ENCODE measurements around the gene ROMO1.
A peak's percentile ranks its signal among the peaks of the same experiment; 100 is the strongest.
"Not testable (repeated sequence)": the region's sequence is repeated elsewhere in the genome, so short reads cannot be mapped to it uniquely, and the experiment has no call there.

ROMO1 gene

DNA sequence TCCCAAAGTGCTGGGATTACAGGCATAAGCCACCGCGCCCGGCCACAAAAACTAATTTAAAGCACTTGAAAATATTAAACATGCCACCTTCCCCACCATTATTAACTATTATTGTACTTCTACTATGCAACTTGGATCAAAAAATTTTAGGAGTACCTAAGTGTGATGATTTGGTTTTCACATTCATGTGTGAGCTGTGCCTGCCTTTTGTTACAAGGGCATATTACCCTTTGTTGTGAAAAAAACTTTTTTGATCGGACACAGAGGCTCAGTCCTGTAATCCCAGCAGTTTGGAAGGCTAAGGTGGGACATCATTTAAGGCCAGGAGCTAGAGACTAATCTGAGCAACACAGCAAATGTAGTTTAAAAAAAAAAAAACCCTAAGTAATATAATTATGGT lies 17.1 kb downstream of the ROMO1 start:
- H3K4me3 ChIP-seq (ENCODE audit: low read length) = no peak overlapping the region
- peaks cover 32% of the 10 kb centered on the region for H3K4me1 ChIP-seq (ENCODE audit: control insufficient read depth, insufficient read depth, low read length)
- H3K36me3 ChIP-seq (ENCODE audit: control insufficient read depth, insufficient read depth, low read length, severe bottlenecking) = peaks cover 98% of the 10 kb centered on the region
- no peak overlapping the region for H3K9ac ChIP-seq (ENCODE audit: low read length)
- no peaks in the 10 kb centered on the region for H3K9me3 ChIP-seq (ENCODE audit: control insufficient read depth, low read length)
- DNase-seq (ENCODE audit: low read depth) = no peak
- no peaks in the 10 kb centered on the region for H3K27me3 ChIP-seq (replicated peaks; ENCODE audit: control insufficient read depth, insufficient read depth, low read length)

DNA sequence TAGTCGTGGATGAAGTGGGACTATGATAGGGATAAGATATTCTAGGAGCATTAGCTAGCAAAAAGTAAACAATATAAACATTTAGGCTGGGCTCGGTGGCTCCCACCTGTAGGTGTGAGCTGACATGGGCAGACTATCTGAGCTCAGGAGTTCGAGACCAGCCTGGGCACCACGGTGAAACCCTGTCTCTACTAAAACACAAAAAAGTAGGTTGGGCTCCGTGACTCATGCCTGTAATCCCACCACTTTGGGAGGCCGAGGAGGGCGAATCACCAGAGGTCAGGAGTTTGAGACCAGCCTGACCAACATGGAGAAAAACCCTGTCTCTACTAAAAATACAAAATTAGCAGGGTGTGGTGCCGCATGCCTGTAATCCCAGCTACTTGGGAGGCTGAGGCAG lies 19.1 kb downstream of the ROMO1 start:
- H3K9ac ChIP-seq (ENCODE audit: low read length); H3K4me3 ChIP-seq (ENCODE audit: low read length); H3K27me3 ChIP-seq (replicated peaks; ENCODE audit: control insufficient read depth, insufficient read depth, low read length); H3K9me3 ChIP-seq (ENCODE audit: control insufficient read depth, low read length): not testable (repeated sequence)
- Histone ChIP-seq H3K36me3 (ENCODE audit: control insufficient read depth, insufficient read depth, low read length, severe bottlenecking) (peaks cover 100% of the 10 kb centered on the region), H3K4me1 (ENCODE audit: control insufficient read depth, insufficient read depth, low read length) (peaks cover 25% of the 10 kb centered on the region)
- peak; percentile 27 for DNase-seq (ENCODE audit: low read depth)

DNA sequence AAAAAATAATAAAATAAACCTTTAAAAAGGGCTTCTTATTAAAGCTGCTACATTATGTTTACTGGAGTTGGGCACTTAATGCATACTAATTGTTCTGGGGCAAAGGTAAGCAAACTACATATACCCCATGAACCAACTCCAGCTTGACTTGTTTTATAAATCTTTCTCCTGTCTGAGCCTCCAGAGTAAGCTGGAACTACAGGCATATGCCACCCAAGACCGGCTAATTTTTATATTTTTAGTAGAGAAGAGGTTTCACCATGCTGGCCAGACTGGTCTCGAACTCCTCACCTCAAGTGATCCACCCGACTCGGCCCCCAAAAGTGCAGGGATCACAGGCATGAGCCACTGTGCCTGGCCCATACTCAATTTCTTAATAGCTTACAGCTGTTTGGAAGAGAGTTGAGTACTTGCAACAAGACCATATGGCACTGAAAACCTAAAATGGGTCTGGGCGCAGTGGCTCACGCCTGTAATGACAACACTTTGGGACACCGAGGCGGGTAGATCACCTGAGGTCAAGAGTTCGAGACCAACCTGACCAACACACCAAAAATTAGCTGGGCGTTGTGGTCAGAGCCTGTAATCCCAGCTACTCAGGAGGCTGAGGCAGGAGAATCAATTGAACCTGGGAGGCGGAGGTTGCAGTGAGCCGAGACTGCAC lies 19.9 kb downstream of the ROMO1 start:
- no peaks in the 10 kb centered on the region for H3K27me3 ChIP-seq (replicated peaks; ENCODE audit: control insufficient read depth, insufficient read depth, low read length)
- peaks cover 25% of the 10 kb centered on the region for H3K4me1 ChIP-seq (ENCODE audit: control insufficient read depth, insufficient read depth, low read length)
- H3K9ac ChIP-seq (ENCODE audit: low read length) = no peak overlapping the region
- no peak overlapping the region for H3K4me3 ChIP-seq (ENCODE audit: low read length)
- H3K9me3 ChIP-seq (ENCODE audit: control insufficient read depth, low read length) = no peaks in the 10 kb centered on the region
- H3K36me3 ChIP-seq (ENCODE audit: control insufficient read depth, insufficient read depth, low read length, severe bottlenecking) = peaks cover 100% of the 10 kb centered on the region
- DNase-seq (ENCODE audit: low read depth) = peak; percentile 35

DNA sequence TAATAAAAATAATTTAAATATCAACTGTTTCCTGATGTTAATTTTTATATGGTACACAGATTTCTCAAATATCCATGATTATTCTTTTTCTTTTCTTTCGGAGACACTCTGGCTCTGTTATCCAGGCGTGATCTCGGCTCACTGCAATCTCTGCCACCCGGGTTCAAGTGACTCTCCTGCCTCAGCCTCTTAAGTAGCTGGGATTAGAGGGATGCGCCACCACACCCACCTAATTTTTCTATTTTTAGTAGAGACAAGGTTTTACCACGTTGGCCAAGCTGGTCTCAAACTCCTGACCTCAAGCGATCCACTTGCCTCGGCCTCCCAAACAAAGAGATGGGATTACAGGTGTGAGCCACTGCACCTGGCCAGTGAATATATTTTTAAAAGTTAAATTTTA lies 20.5 kb downstream of the ROMO1 start:
- H3K4me3 ChIP-seq (ENCODE audit: low read length) = no peak overlapping the region
- no peak overlapping the region for H3K9ac ChIP-seq (ENCODE audit: low read length)
- H3K9me3 ChIP-seq (ENCODE audit: control insufficient read depth, low read length) = no peaks in the 10 kb centered on the region
- H3K36me3 ChIP-seq (ENCODE audit: control insufficient read depth, insufficient read depth, low read length, severe bottlenecking) = peaks cover 100% of the 10 kb centered on the region
- peaks cover 25% of the 10 kb centered on the region for H3K4me1 ChIP-seq (ENCODE audit: control insufficient read depth, insufficient read depth, low read length)
- DNase-seq (ENCODE audit: low read depth) = no peak
- H3K27me3 ChIP-seq (replicated peaks; ENCODE audit: control insufficient read depth, insufficient read depth, low read length) = no peaks in the 10 kb centered on the region

DNA sequence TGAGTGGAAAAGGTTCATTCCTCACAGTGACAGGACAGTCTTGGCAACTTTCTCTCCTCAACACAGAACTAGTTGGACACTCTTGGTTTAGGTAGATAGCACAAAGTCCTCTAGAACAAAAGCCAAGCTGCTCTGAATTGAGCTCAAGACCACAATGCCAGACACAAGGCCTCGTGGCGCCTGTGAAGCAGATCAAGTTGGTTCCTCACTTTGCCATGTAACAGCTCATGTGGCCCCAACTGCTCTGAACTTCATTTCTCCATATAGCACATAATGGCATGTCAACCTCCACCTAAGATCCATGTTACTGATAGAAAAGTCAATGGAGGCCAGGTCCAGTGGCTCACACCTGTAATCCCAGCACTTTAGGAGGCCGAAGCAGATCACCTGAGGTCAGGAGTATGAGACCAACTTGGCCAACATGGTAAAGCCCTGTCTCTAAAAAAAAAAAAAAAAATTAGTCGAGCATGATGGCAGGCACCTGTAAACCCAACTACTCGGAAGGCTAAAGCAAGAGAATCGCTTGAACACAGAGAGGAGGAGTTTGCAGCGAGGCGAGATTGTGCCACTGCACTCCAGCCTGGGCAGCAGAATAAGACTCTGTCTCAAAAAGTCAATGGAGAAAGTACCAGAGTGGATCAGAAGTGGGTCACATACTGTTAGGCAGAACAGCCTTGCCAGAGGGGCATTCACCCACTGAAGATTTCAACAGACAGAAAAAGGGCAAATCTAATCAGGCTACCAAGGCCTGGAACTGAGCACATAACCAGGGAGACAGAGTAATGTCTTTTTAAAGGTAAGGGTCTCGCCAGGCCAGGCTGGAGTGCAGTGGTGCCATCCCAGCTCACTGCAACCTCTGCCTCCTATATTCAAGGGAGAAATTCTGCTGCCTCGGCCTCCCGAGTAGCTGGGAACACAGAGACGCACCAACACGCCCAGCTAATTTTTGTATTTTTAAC lies 21.2 kb downstream of the ROMO1 start:
- no peak for DNase-seq (ENCODE audit: low read depth)
- Histone ChIP-seq H3K36me3 (ENCODE audit: control insufficient read depth, insufficient read depth, low read length, severe bottlenecking) (peaks cover 100% of the 10 kb centered on the region), H3K9me3 (ENCODE audit: control insufficient read depth, low read length) (no peaks in the 10 kb centered on the region), H3K9ac (ENCODE audit: low read length) (no peak overlapping the region), H3K4me3 (ENCODE audit: low read length) (no peak overlapping the region), H3K4me1 (ENCODE audit: control insufficient read depth, insufficient read depth, low read length) (peaks cover 25% of the 10 kb centered on the region), H3K27me3 (replicated peaks; ENCODE audit: control insufficient read depth, insufficient read depth, low read length) (no peaks in the 10 kb centered on the region)

DNA sequence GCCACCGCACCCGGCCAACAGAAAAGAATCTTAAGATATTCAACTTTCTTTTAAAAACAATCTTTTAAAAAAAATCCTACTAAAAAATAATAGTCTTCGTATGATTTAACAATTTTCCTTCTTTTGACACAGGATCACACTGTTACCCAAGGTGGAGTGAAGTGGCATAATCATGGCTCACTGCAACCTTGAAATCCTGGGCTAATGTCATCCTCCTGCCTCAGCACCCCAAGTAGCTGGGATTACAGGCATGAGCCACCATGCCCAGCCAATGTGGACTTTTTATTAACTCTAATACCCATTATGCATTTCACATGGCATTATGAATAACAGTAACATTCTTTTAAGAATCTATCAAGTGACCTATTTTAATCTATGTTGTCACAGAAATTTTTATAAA lies 22.0 kb downstream of the ROMO1 start:
- Histone ChIP-seq H3K4me3 (ENCODE audit: low read length) (no peak overlapping the region), H3K9me3 (ENCODE audit: control insufficient read depth, low read length) (no peaks in the 10 kb centered on the region), H3K36me3 (ENCODE audit: control insufficient read depth, insufficient read depth, low read length, severe bottlenecking) (peaks cover 99% of the 10 kb centered on the region), H3K9ac (ENCODE audit: low read length) (no peak overlapping the region), H3K27me3 (replicated peaks; ENCODE audit: control insufficient read depth, insufficient read depth, low read length) (no peaks in the 10 kb centered on the region), H3K4me1 (ENCODE audit: control insufficient read depth, insufficient read depth, low read length) (peaks cover 25% of the 10 kb centered on the region)
- DNase-seq (ENCODE audit: low read depth) = no peak

DNA sequence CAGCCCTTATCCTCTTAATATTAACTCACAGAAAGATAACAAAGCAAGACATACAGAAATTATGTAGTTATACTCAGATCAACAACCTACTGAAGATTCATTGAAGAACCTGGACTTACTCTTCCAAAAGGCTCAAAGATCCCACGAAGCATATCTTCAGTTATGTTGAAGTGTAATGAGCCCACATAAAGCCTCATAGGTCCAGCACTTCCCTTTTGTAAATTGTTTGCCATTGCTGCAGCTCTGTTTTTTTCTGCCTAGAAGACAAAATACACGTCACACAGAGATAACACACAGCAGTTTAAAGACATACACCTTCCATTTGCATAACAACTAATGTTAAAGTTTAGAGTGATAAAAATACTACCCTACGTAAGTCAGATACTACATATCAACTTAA lies 22.4 kb downstream of the ROMO1 start:
- DNase-seq (ENCODE audit: low read depth) = no peak
- Histone ChIP-seq H3K4me1 (ENCODE audit: control insufficient read depth, insufficient read depth, low read length) (peaks cover 25% of the 10 kb centered on the region), H3K27me3 (replicated peaks; ENCODE audit: control insufficient read depth, insufficient read depth, low read length) (no peaks in the 10 kb centered on the region), H3K9me3 (ENCODE audit: control insufficient read depth, low read length) (no peaks in the 10 kb centered on the region), H3K36me3 (ENCODE audit: control insufficient read depth, insufficient read depth, low read length, severe bottlenecking) (peaks cover 99% of the 10 kb centered on the region), H3K9ac (ENCODE audit: low read length) (no peak overlapping the region), H3K4me3 (ENCODE audit: low read length) (no peak overlapping the region)

DNA sequence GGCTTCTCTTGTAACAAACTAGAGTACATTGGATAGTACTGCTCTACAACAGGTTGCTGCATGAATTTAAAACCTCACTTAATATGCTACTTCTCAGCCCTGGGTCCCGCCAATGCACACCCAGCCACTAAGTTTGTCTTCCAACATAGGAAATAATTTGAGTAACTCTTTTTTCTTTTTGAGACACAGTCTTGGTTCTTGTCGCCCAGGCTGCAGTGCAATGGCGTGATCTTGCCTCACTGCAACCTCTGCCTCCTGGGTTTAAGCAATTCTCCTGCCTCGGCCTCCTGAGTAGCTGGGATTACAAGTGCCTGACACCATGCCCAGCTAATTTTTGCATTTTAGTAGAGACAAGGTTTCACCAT lies 24.1 kb downstream of the ROMO1 start:
- H3K9ac ChIP-seq (ENCODE audit: low read length); H3K9me3 ChIP-seq (ENCODE audit: control insufficient read depth, low read length); H3K27me3 ChIP-seq (replicated peaks; ENCODE audit: control insufficient read depth, insufficient read depth, low read length); DNase-seq (ENCODE audit: low read depth); H3K4me3 ChIP-seq (ENCODE audit: low read length): not testable (repeated sequence)
- peaks cover 98% of the 10 kb centered on the region for H3K36me3 ChIP-seq (ENCODE audit: control insufficient read depth, insufficient read depth, low read length, severe bottlenecking)
- peaks cover 19% of the 10 kb centered on the region for H3K4me1 ChIP-seq (ENCODE audit: control insufficient read depth, insufficient read depth, low read length)

DNA sequence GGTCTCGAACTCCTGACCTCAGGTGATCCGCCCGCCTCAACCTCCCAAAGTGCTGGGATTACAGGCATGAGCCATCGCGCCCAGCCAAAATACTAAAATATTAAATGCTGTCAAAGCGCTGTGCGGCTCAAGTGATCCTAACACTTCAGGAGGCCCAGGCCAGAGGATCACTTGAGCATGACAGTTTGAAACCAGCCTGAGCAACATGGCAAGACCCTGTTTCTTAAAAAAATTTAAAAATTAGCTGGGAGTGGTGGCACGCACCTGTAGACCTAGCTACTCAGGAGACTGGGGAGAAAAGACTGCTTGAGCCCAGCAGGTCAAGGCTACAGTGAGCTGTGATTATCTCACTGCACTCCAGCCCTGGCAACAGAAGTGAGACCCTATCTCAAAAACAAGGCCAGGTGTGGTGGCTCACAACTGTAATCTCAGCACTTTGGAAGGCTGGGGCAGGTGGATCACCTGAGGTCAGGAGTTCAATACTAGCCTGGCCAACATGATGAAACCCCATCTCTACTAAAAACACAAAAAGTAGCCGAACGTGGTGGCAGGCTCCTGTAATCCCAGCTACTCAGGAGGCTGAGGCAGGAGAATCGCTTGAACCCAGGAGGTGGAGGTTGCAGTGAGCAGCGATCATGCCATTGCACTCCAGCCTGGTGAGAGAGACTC lies 24.6 kb downstream of the ROMO1 start:
- Histone ChIP-seq H3K36me3 (ENCODE audit: control insufficient read depth, insufficient read depth, low read length, severe bottlenecking) (peaks cover 98% of the 10 kb centered on the region), H3K4me1 (ENCODE audit: control insufficient read depth, insufficient read depth, low read length) (peaks cover 17% of the 10 kb centered on the region)
- H3K27me3 ChIP-seq (replicated peaks; ENCODE audit: control insufficient read depth, insufficient read depth, low read length); H3K9me3 ChIP-seq (ENCODE audit: control insufficient read depth, low read length); H3K9ac ChIP-seq (ENCODE audit: low read length); H3K4me3 ChIP-seq (ENCODE audit: low read length); DNase-seq (ENCODE audit: low read depth): not testable (repeated sequence)

DNA sequence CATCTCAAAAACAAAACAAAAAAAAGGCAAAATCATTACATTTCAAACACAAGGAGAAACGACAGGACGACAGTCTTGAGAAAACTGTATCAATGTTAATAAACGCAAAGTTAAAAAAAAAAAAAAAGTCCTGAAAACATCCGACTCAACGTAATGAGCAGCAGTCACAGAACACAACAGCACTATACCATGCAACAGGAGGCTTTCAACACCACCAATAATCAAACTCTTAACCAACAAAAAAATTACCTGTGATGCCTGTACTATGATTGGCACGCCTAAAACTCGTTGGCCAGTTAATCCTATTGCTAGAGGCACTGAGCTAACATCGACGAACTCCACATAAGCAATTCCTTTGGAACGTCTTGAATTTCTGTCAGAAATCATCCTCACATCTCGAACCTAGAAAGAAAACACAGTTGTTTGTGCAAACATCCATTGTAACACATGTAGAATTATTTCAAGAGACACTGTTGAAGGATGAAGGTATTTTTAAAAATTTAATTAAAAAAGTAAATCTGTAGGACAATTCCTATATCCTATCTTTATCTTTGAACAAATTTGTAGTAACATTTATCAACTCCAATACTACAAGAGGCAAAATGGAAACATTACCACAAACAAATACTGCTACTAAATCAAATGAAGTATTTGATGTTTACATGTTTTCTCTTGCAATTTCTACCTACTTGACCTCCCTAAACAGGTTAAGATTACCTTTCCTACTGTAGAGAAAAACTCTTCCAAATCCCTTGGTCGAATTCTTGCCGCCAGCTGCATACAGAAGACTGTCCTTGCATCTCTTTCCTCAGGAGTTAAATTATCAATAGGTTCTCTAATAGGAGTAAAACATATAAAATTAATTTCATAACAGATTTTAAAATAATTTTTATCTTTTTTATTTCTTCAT lies 25.4 kb downstream of the ROMO1 start:
- Histone ChIP-seq H3K36me3 (ENCODE audit: control insufficient read depth, insufficient read depth, low read length, severe bottlenecking) (peaks cover 98% of the 10 kb centered on the region), H3K27me3 (replicated peaks; ENCODE audit: control insufficient read depth, insufficient read depth, low read length) (no peaks in the 10 kb centered on the region), H3K4me1 (ENCODE audit: control insufficient read depth, insufficient read depth, low read length) (peaks cover 14% of the 10 kb centered on the region), H3K9ac (ENCODE audit: low read length) (no peak overlapping the region), H3K4me3 (ENCODE audit: low read length) (no peak overlapping the region), H3K9me3 (ENCODE audit: control insufficient read depth, low read length) (no peaks in the 10 kb centered on the region)
- no peak for DNase-seq (ENCODE audit: low read depth)
